B cell (primary cell): ENCODE data around the gene GARIN5A.

Experiments
- EZH2 ChIP-seq: IDR thresholded peaks from 2 replicates; pipeline ENCODE4 v1.6.1; 2012; ENCODE audit warnings: borderline replicate concordance, low read depth, mild to moderate bottlenecking, moderate library complexity, low read length; ENCODE audit not compliant: insufficient read depth, poor library complexity, severe bottlenecking
- TF ChIP-seq, protein P1 (sequence below): fragments of 200-600 bp; IDR thresholded peaks from one replicate; pipeline ENCODE4 v1.8.0; 2022; ENCODE audit warnings: antibody characterized with exemption, mild to moderate bottlenecking

DNA sequence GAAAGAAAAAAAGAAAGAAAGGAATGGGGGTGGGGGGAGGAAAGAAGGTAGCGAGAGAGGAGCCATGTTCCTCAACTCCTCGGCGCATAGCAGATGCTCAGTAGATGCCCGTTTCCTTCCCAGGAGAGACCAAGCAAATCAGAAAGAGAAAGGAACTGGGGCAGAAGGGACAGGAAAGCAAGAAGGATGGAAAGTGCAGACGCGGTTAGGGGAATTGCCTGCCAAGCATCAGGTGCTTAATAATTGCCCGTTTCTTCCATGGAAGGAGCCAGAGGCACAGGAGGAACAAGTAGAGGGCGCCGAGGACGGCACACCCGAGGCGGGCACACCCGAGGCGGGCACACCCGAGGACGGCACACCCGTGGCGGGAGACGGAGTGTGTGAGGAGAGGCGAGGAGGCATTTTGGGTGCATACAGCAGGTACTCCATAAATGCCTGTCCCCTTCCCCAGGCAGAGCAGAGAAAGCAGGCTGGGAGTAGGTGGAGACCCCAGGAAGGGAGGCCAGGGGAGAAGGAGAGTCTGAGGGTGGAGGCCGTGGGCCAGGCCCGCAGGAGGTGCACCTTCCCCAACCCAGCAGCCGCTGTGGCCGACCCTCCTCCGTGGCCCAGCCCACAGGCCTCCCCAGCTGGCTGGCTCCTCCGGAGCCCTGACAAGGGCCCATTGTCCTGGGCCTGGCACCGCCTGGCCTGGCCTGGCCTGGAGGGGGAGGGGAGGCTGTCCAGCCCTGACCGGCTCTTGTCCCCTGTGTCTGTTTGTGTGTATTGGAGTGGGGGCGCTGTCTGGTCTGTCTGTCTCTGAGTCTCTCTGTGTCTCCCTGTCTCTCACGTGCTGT lies 19.8 kb upstream of the GARIN5A start:
- TF ChIP-seq, protein P1, sequence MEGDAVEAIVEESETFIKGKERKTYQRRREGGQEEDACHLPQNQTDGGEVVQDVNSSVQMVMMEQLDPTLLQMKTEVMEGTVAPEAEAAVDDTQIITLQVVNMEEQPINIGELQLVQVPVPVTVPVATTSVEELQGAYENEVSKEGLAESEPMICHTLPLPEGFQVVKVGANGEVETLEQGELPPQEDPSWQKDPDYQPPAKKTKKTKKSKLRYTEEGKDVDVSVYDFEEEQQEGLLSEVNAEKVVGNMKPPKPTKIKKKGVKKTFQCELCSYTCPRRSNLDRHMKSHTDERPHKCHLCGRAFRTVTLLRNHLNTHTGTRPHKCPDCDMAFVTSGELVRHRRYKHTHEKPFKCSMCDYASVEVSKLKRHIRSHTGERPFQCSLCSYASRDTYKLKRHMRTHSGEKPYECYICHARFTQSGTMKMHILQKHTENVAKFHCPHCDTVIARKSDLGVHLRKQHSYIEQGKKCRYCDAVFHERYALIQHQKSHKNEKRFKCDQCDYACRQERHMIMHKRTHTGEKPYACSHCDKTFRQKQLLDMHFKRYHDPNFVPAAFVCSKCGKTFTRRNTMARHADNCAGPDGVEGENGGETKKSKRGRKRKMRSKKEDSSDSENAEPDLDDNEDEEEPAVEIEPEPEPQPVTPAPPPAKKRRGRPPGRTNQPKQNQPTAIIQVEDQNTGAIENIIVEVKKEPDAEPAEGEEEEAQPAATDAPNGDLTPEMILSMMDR: no peak
- no peak for TF ChIP-seq EZH2
